Smooth muscle cell of the pulmonary artery (primary cell): ENCODE measurements around the gene ALS2. TPM values are rescaled to one million over a fixed set of nuclear protein-coding genes. Genes with fewer than 3 reads are reported as not detected.

Experiments used
- total RNA-seq: library from RNA; depleted of rRNA; stranded (reverse); fragments of >200 nt; gene quantifications from 2 replicates; pipeline ENCODE4 v1.2.3, GENCODE V29; 2014

The ALS2 gene
- 30.4 and 35.4 TPM in 2 replicates for total RNA-seq

DNA sequence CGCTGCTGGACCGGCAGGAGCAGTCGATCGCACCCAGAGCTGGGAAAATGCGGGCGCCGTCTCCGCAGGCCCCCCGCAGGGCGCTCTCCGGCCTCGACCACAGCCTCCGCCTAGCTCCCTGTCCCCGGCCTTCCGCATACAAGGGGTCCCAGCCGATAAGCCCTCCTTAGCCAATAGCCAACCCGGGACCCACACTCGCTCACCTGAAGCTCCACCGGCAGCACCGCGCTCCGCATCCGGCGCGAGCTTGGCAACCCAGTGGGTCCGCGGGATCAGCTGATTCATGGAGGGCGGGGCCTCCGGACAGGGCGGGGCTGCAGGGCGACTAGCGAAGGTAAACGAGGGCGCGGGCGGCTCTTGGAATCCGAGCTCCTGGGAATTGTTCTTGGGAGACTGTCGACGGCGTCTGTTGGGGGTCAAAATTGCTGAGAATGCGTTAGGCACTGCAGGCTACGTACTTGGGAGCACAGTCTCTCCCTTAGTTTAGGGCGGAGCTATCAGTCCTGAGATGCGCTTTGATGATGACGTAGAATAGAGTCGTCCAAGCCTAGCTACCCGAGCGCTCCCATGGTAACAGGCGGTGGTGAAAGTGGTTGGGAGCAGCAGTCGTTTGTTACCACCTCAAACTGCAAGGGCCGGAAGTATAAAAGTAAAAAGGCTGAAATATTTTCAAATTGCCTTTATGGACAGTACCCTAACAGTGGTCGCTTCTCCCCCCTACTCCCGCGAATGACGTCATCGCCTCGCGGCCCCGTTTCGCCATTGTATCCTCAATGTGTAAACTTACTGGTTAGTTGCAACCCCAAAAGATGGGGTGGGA is at the start of gene ALS2:
ALS2 (minus strand) TSS at position 260 of the 820 bp plus-strand sequence. CDS start 12,048 bp downstream, outside the sequence.

DNA sequence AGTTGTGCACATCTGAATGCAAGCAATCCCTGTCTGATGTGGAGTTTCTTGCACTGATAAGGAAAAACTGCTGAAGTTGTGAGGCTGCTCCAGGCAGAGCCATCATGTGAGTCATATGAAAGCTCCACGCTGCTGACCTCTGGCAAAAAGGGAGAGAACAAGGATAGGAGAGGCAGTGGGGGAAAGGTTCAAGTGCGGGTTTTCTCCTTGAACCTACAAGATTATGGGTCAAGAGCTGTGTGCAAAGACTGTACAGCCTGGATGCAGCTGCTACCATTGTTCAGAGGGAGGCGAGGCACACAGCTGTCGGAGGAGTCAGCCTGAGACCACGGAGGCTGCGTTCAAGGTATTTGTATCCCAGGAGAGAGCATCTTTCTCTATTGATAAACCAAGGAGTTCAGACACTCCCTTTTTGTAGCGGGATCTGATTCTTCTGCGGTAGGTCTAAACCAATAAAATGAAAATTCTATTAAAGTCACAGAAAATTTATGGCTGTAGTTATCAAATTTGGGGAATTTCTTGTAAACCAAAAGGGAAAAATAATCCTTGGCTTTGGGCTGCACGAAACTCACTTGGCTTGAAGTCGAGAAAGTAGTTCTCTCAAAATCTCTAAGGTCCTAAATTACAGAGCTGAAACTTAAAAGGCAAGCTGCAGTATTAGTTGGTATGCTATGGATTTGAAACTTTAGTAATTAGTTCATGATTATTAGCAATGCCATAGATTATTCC is 25.9 kb upstream of the ALS2 start, which contains the start of gene CDK15:
CDK15 (plus strand) TSS at position 96 of the 729 bp plus-strand sequence; CDS start at position 224, 128 bp downstream.

DNA sequence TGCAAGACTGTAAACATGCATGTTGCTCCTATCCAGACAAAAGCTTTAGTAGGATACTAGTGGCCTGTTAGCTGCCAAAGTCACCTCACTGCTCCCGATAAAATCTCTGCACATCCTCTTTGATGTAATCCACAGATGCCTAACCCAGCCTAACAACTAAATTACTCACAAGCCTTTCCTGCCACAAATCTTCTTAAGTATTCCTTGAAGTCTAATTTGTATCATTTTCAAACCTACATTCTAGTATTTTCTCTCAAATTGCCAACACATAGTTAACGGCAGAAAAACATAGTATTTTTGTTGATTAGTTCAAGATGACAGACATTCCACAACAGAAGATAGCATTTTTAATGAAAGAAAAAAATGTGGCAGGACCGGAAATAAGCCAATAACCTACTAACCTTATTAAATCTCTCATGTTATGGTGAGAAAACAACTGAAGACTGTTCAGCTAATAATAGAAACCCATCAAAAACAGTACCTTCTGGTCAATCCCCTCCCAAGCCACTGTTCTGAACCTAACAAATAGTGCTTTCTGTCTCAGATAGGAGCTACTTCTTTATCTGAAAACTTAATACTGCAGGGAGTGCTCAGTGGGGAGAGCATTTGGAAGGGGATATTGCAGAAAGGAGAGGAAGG is 82.0 kb downstream of the ALS2 start, which contains the start of gene MPP4:
MPP4 (minus strand) TSS at position 57 of the 639 bp plus-strand sequence. CDS start 4,690 bp downstream, outside the sequence.

Other genes starting within 250 kb of the ALS2 start
- 41.0 and 41.1 TPM in 2 replicates for gene TMEM237, start 137.4 kb downstream of the ALS2 start, total RNA-seq
- gene MPP4, start 82.3 kb downstream of the ALS2 start, total RNA-seq: 2.2 and 6.2 TPM in 2 replicates
- gene CDK15, start 25.6 kb upstream of the ALS2 start, total RNA-seq: 0.52 and 1.5 TPM in 2 replicates